Stimulated activated CD4-positive, alpha-beta T cell treated with anti-CD3 and anti-CD28 coated beads, Interleukin-15, amount 100 ng/mL, for 24 hours (primary cell): ENCODE data around the gene BEST1.
"Not testable (repeated sequence)": the region's sequence is repeated elsewhere in the genome, so short reads cannot be mapped to it uniquely, and the experiment has no call there.

Experiments used
- DNase-seq: peaks from one replicate; pipeline ENCODE4 v3.0.0-alpha.2; 2020

The BEST1 gene

DNA sequence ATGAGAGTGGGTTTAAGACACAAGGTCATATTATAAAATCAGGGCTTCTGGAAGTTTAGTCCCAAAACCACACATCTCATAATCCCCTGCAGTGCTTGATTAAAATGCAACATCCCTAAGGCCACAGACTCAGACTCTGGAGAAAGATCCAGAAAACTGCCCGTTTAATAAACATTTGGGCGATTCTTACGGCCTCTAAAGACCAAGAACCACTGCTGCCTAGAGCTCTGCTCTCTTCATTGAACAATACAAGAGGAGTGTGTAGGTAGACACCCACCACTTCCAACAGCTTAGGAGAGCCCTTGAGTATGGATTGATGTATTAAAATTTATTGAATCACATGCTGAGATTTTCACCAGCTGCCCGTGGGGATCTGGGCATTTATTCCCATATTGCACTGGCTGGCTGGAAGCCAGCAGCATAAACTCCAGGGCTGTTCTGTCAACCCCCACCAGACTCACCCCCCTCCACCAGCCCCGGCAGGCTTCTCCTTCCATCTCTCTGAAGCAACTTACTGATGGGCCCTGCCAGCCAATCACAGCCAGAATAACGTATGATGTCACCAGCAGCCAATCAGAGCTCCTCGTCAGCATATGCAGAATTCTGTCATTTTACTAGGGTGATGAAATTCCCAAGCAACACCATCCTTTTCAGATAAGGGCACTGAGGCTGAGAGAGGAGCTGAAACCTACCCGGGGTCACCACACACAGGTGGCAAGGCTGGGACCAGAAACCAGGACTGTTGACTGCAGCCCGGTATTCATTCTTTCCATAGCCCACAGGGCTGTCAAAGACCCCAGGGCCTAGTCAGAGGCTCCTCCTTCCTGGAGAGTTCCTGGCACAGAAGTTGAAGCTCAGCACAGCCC lies 749 bp upstream of the BEST1 start:
- DNase-seq, result no peak

DNA sequence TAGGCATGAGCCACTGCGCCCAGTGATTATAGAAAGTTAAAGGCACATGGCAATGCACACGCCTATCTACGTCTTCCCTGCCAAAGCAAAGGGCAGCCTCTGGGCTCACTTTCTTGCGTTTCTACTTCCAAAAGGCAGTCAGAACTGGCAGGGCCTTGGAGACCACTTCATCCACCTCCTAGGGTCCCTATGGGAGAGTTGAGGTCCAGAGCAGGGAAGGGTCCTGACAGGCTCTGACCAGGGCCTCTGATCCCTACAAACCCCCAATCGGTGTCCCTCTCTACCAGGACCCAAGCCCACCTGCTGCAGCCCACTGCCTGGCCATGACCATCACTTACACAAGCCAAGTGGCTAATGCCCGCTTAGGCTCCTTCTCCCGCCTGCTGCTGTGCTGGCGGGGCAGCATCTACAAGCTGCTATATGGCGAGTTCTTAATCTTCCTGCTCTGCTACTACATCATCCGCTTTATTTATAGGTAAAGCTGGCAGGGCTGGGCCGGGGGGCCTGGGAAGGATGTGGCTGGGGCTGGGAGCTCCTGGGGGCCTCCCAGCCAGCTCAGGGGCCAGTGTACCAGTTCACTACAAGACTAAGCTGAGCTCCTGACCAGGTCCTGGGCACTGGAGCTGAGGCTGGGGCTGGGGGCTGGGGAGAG lies 1.5 kb downstream of the BEST1 start:
- no peak for DNase-seq

DNA sequence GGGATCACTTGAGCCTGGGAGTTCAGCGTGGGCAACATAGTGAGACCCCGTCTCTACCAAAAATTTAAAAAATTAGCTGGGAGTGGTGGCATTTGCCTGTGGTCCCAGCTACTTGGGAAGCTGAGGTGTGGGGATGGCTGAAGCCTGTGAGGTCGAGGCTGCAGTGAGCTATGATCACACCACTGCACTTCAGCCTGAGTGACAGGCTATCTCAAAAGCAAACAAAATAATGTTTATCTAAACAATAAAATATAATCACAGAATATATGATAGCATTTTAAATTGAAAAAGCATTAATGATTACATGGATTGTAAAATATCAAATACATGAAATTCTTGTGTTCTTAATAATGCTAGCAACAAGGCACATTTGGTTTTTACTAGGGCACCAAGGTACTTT lies 2.7 kb downstream of the BEST1 start:
- no peak for DNase-seq

DNA sequence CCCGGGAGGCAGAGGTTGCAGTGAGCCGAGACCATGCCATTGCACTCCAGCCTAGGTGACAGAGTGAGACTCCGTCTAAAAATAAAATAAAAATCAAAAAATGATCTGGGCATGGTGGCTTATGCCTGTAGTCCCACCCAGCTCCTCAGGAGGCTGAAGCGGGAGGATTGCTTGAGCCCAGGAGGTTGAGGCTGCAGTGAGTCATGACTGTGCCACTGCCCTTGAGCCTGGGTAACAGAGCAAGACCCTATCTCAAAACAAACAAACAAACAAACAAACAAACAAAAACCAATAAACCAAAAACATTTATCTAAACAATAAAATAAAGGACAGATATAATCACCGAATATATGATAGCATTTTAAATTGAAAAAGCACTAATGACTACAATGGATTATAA lies 3.5 kb downstream of the BEST1 start:
- not testable (repeated sequence) for DNase-seq

DNA sequence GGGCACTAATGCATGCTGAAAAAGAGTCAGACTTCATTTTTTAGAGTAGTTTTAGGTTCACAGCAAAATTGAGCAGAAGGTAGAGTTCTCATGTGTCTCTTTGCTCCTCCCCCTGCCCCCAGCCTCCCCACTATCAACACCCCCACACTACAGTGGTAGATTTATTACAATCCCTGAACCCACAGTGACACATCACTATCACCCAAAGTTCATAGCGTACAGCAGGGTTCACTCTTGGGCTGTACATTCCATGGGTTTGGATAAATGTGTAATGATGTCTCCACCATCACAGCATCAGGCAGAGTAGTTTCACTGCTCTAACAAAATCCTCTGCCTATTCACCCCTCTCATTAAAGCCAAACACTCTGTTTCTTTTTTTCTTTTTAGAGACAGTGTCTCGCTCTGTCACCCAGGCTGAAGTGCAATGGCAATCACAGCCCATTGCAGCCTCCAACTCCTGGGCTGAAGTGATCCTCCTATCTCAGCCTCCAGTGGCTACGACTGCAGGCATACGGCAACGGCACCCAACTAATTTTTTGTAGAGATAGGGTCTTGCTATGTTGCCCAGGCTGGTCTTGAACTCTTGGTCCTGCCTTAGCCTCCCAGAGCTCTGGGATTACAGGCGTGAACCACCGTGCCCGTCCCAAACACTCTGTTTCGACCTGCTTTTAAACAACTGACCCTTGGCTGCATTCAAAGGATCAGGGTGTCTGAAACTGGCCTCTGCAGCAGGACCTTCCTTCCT lies 4.1 kb downstream of the BEST1 start:
- DNase-seq, result no peak

DNA sequence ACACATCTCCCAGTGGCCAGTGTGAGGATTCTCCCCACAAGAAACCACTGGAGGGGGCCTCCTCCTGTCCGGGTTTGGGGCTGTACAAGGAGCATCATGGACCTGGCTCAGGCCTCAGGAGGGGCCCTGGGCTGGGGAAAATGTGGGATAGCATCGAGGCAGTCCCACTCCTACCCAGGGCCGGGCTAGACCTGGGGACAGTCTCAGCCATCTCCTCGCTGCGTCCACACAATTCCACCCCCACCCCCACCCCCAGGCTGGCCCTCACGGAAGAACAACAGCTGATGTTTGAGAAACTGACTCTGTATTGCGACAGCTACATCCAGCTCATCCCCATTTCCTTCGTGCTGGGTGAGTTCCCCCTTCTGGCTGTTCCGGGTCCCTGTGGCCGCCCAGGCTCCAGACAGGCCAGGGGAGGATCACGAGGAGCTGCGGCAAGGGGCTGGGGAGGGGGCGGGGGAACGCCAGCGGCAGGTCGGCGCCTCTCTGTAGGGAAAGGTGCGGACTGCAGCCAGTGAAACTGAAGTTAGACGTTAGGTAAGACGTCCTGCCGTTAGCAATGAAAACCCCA lies 4.8 kb downstream of the BEST1 start:
- DNase-seq, result no peak

DNA sequence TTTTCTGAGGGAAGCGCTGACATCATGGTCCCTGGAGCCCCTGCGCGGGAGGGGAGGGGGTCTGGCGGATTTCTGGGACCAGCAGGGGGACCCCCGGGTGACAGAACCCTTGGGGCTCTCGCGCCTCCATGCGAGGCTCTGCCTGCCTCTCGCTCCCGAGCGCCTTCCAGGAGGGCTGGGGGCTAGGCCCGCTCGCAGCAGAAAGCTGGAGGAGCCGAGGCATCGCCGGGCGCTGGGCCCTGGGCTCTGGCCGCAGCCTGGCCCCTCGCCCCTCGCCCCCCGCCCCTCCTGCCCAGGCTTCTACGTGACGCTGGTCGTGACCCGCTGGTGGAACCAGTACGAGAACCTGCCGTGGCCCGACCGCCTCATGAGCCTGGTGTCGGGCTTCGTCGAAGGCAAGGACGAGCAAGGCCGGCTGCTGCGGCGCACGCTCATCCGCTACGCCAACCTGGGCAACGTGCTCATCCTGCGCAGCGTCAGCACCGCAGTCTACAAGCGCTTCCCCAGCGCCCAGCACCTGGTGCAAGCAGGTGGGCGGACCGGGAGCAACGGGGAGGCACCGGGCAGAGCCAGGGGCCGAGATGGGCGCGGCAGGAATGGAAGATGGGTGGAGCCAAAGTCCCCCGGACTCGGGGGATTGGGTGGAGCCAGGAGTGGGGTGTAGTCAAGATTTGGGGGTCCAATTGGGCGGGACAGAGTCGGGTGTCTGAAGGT lies 5.4 kb downstream of the BEST1 start:
- DNase-seq, result peak; percentile 39

DNA sequence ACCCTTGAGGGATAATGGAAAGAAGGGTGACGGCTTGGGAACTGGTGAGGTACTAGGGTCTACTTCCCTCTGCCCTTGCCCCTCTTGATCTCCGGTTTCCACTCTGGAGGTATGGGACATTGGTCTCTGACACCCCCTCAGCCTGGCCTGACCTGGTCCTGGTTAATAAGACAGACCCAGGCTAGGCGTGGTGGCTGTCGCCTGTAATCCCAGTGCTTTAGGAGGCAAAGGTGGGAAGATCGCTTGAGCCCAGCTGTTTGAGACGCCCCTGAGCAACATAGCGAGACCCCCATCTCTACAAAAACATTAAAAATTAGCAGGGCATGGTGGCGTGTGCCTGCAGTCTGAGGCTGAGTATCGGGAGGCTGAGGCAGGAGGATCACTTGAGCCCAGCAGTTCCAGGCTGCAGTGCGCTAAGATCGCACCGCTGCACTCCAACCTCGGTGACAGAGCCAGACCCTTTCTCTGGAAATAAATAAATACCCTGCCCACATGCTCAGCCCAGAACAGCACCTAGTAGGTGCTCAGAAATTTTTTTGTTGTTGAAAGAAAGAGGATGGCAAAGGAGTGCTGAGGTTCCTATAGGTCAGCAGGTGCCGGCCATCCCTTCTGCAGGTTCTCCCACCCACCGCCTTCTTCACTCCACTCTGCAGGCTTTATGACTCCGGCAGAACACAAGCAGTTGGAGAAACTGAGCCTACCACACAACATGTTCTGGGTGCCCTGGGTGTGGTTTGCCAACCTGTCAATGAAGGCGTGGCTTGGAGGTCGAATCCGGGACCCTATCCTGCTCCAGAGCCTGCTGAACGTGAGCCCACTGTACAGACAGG lies 6.3 kb downstream of the BEST1 start:
- DNase-seq, result no peak

DNA sequence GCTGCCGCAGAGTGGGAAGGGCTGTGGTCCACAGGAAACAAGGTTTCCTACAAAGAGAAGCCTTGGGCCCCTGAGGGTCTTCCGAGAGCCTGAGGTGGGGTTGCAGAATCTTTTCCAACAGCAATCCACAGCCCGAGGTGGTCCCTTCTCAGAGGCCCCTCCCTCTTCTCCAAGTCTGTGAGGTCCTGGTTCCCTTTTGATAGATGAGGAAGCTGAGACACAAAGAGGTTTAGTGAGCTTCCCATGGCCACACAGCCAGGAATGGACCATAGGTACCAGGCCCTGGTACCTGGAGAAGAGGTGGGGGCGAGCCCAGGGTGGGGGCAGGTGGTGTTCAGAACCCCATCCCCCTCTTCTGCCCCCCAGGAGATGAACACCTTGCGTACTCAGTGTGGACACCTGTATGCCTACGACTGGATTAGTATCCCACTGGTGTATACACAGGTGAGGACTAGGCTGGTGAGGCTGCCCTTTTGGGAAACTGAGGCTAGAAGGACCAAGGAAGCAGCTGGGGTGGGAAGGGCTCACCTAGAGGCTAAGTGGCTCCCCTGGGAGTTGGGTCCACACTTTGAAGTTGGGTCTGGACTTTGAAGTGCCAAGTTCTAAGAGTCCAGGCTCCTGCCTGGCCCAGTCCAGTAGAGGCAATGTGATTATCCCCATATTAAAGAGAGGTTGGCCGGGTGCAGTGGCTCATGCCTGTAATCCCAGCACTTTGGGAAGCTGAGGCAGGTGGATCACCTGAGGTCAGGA lies 7.0 kb downstream of the BEST1 start:
- no peak for DNase-seq

DNA sequence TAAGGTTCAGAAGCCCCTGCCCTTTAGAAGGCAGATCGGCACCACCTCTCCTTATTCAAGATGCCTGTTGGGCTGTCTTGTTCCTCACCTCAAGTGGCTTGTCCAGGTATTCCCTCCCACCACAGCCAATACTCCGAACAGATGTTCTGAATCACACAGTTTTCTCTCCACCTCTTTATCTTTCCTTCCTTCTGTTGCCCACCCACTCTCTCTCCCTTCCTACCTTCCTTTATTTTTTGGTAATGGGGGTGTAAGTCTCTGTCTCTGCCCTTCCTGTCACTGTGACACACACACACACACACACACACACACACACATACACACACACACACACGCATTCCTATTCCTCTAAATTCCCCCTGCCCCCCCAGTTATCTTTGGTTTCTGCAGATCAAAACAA lies 8.4 kb downstream of the BEST1 start:
- no peak for DNase-seq

DNA sequence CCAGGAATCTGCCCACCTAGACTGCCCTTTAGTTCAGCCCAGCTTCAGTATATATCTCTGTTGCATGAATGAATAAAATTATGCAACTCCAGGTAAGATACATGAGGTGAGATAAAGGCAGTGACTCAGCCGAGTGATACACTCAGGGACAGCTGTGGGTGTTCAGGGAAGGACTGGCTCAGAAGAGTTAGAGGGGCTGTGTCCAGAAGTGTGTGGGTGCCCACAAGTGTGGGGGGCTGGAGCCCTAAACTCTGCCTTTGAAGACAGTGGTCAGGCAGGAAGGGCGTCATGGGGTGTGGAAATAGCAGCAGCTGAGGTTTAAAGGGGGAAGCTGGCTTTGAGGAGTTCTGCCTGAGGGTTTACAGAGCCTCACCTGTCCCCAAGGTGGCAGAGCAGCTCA lies 9.0 kb downstream of the BEST1 start:
- no peak for DNase-seq

DNA sequence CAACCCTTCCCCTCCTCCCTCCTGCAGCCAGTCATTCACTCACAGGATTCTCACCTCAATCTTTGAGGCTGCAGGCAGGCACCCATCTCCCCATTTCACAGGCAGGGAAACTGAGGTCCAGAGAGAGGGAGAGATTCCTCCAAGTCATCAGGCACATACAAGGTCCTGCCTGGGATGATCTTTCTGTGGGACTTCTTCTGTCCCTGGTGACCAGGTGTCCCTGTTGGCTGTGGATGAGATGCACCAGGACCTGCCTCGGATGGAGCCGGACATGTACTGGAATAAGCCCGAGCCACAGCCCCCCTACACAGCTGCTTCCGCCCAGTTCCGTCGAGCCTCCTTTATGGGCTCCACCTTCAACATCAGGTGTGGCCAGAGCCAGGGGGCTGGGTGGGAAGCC lies 9.5 kb downstream of the BEST1 start:
- no peak for DNase-seq

DNA sequence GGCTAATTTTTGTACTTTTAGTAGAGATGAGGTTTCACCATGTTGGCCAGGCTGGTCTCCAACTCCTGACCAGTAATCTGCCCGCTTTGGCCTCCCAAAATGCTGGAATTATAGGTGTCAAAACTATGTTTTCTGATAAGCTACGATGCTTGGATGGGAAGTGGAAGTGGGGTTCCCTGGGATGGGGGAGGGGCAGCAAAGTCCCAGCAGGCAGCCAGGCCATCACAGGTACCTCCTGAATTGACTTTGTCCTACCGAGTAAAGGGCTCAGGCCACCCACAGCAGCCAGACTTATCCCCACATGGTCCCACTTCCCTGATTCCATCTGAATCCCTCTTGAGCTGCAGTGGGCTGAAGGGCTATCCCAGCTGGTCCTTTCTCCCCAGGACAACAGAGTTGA lies 10.4 kb downstream of the BEST1 start:
- DNase-seq, result no peak

DNA sequence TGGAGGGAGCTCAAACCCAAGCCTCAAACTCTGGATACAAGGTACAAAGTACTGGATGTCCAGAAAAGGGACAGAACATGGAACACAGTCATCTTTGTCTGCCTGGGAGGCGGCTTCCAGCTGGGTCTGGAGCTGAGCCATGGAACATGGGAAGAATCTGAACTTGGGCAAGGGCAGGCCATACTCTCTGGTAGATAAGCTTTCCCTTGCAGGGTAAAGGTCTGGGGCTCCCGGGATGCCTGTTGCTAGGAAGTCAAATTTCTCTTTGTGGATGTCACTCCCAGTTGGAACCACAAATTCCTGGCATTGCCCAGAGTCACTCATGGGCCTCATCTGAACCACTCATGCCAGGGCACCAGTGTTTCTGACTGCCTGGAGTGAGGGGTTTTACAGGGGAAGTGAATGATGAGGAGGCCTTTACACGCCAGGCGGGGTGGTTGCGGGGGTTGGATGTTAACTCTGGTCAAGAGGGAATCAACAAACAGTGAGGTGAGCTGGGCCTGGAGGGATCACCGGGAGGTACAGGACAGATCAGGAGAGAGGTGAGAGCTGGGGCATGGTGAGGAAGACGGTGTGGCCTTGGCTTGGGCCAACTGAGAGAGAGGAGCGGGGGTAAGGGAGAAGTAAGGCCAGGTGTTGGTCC lies 11.5 kb downstream of the BEST1 start:
- no peak for DNase-seq

DNA sequence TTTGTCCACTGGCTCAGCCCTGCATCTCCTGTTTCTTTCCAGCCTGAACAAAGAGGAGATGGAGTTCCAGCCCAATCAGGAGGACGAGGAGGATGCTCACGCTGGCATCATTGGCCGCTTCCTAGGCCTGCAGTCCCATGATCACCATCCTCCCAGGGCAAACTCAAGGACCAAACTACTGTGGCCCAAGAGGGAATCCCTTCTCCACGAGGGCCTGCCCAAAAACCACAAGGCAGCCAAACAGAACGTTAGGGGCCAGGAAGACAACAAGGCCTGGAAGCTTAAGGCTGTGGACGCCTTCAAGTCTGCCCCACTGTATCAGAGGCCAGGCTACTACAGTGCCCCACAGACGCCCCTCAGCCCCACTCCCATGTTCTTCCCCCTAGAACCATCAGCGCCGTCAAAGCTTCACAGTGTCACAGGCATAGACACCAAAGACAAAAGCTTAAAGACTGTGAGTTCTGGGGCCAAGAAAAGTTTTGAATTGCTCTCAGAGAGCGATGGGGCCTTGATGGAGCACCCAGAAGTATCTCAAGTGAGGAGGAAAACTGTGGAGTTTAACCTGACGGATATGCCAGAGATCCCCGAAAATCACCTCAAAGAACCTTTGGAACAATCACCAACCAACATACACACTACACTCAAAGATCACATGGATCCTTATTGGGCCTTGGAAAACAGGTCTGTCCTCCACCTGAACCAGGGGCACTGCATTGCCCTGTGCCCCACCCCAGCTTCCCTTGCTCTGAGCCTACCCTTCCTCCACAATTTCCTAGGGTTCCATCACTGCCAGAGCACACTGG lies 12.3 kb downstream of the BEST1 start:
- no peak for DNase-seq

DNA sequence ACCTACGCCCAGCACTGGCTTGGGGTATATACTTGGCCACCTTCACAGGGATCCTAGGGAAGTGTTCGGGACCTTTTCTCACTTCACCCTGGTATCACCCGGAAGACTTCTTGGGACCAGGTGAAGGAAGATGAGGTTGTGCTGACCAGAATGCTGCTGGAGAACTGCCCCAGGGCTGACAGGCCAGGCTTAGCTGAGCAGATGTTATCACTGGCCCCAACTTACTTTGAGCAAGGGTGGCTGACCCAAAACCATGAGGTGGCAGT lies 12.8 kb downstream of the BEST1 start:
- no peak for DNase-seq

DNA sequence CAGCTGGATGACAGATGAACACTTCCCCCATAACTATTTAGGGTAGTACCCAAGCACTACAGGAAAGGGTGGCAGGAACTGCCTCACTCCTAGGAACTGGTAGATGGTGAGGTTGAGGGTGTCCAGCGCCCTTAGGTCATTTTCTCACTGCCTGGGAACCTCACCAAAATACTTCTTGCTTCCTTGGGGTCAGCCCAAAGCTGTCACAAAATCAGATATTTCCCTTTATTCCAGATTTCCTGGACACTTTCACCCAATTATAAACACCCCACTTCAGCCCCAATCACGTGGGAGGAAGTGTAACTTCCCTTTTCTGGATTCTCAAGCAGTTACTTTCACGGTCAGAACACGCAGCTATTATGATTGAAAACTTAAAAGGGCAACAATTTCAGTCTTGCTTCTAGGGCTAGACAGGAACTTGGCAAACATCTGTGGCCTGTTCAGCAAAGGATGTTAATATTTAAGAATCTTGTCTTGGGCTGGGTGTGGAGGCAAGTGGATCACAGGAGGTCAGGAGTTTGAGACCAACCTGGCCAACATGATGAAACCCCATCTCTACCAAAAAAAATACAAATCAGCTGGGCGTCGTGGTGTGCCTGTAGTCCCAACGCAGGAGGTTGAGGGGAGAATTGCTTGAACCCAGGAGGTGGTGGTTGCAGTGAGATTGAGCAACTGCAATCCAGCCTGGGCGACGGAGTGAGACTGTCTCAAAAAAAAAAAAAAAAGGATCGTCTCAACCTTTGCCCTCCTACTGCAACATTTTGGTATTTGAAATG lies 13.3 kb downstream of the BEST1 start:
- DNase-seq, result no peak

DNA sequence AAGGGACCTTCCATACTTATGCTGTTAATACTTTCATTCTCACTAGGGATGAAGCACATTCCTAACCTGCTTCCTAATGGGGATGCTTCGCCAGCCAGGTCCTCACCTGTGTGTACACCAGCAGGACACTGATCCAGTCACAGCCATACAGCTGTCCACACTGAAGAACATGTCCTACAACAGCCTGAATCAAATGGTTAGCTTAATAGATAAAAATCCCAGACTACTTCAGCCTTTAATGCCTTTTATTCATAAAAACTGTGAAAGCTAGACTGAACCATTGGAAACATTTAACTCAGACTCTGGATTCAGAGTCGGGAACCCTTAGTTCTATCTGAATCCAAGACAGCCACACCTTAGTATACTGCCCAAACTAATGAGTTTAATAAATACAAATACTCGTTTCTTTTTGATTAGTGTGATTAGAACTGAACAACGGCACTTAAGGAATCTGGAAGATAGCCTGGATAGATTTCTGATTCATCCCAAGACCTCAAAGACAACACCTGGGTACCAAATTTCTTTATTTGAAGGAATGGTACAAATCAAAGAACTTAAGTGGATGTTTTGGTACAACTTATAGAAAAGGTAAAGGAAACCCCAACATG lies 14.0 kb downstream of the BEST1 start:
- DNase-seq, result no peak
